Stimulated activated naive CD4-positive, alpha-beta T cell (primary cell): ENCODE results near the gene CREB5.

Experiments used
- DNase-seq, 6 experiments: peaks; one replicate each; lab custom pipeline; 2025; lab: John Stamatoyannopoulos, UW

Gene CREB5

GRCh38 chr7:28516390-28517172 lies 104.3 kb downstream of the CREB5 start:
- no peak for DNase-seq

- no peak for DNase-seq
Observed at GRCh38 chr7:28517206-28517605, 104.9 kb downstream of the CREB5 start.

GRCh38 chr7:28517606-28518005 lies 105.3 kb downstream of the CREB5 start:
- no peak for DNase-seq

GRCh38 chr7:28520074-28521015 lies 108.0 kb downstream of the CREB5 start:
- no peak for DNase-seq

- DNase-seq = no peak
Observed at GRCh38 chr7:28524978-28525377, 112.7 kb downstream of the CREB5 start.

- DNase-seq = no peak
Observed at GRCh38 chr7:28528899-28529298, 116.6 kb downstream of the CREB5 start.

- DNase-seq = no peak
Observed at GRCh38 chr7:28529755-28530154, 117.4 kb downstream of the CREB5 start.

GRCh38 chr7:28530175-28530802 lies 118.0 kb downstream of the CREB5 start:
- no peak for DNase-seq

GRCh38 chr7:28530803-28531175 lies 118.5 kb downstream of the CREB5 start:
- no peak for DNase-seq

- no peak for DNase-seq
Observed at GRCh38 chr7:28531291-28531690, 119.0 kb downstream of the CREB5 start.

- DNase-seq = no peak
Observed at GRCh38 chr7:28532181-28532580, 119.9 kb downstream of the CREB5 start.

GRCh38 chr7:28533267-28533666 lies 120.9 kb downstream of the CREB5 start:
- DNase-seq = no peak

- DNase-seq = no peak
Observed at GRCh38 chr7:28533731-28534531, 121.6 kb downstream of the CREB5 start.

- DNase-seq = no peak
Observed at GRCh38 chr7:28536259-28536658, 123.9 kb downstream of the CREB5 start.

- DNase-seq = no peak
Observed at GRCh38 chr7:28539289-28539981, 127.1 kb downstream of the CREB5 start.

GRCh38 chr7:28542410-28542809 lies 130.1 kb downstream of the CREB5 start:
- no peak for DNase-seq

- no peak for DNase-seq
Observed at GRCh38 chr7:28544453-28545117, 132.3 kb downstream of the CREB5 start.

GRCh38 chr7:28546067-28546466 lies 133.7 kb downstream of the CREB5 start:
- no peak for DNase-seq

- DNase-seq = no peak
Observed at GRCh38 chr7:28547115-28547514, 134.8 kb downstream of the CREB5 start.

GRCh38 chr7:28548416-28548815 lies 136.1 kb downstream of the CREB5 start:
- no peak for DNase-seq

- DNase-seq = no peak
Observed at GRCh38 chr7:28549998-28550397, 137.7 kb downstream of the CREB5 start.
